ENCODE results near the gene FGD2. TPM values are rescaled to one million over a fixed set of nuclear protein-coding genes. Genes with fewer than 3 reads are reported as not detected.

FGD2 gene
- total and polyA plus RNA-seq, 2 donors (not counting 3 experiments of a cell fraction or from before 2014, with no cell fraction given), result not detected

- Histone ChIP-seq H3K27me3 (ENCODE audit: control insufficient read depth in 2 of 2, insufficient read depth in 2 of 2, low read length in 2 of 2) (peaks cover 0 to 4% of the 10 kb centered on the region in 2 experiments), H3K4me1 (ENCODE audit: control insufficient read depth, extremely low read depth, insufficient read depth, low read length) (no peaks in the 10 kb centered on the region), H3K4me2 (ENCODE audit: insufficient read depth, low read length) (no peak overlapping the region), H3K9me3 (replicated peaks; ENCODE audit: control insufficient read depth, insufficient read depth, low read length) (no peaks in the 10 kb centered on the region), H3K27ac (ENCODE audit: insufficient read depth, low read depth, low read length) (no peak overlapping the region), H3K9ac (replicated peaks; ENCODE audit: extremely low read depth, insufficient read depth, low read length) (no peak overlapping the region), H3K79me2 (ENCODE audit: control insufficient read depth, insufficient read depth, low read length) (no peaks in the 10 kb centered on the region), H2AFZ (ENCODE audit: low read depth, low read length) (no peak overlapping the region), H3K36me3 (ENCODE audit: control insufficient read depth in 2 of 2, extremely low read depth in 1 of 2, insufficient read depth in 2 of 2, low read length in 2 of 2) (no peaks in the 10 kb centered on the region), H3K4me3 (replicated peaks in 1 of 3; ENCODE audit: insufficient read depth in 1 of 3, low read depth in 1 of 3, low read length in 3 of 3) (no peak overlapping the region), H4K20me1 (replicated peaks; ENCODE audit: control insufficient read depth, extremely low read depth, insufficient read depth, low read length) (no peaks in the 10 kb centered on the region), H3K9me1 (replicated peaks; ENCODE audit: control insufficient read depth, extremely low read depth, insufficient read depth, low read length) (no peaks in the 10 kb centered on the region)
- dilution Hi-C loops (cut with MboI; ENCODE audit: extremely low pct_ligation_motif_present, low sequenced_read_pairs) (no loop called here), intact Hi-C loops (cut with micrococcal nuclease) (no loop called here)
- FAIRE-seq, result no peak
- no peak for TF ChIP-seq MYC (IDR thresholded peaks at IDR 0.05; ENCODE audit: low read depth, low read length)
- no peak for TF ChIP-seq POLR2AphosphoS5 (IDR thresholded peaks at IDR 0.05; ENCODE audit: insufficient read depth, low read depth, low read length)
- no peak for TF ChIP-seq GATA2 (IDR thresholded peaks at IDR 0.05; ENCODE audit: insufficient read depth, insufficient read length, low read depth, low read length)
- no peak for TF ChIP-seq FOS (IDR thresholded peaks at IDR 0.05; ENCODE audit: borderline replicate concordance, insufficient read depth, low read length)
- no peak for TF ChIP-seq POLR2A (IDR thresholded peaks at IDR 0.05; ENCODE audit: low read depth, low read length)
- no peak for TF ChIP-seq CTCF (IDR thresholded peaks at IDR 0.05; ENCODE audit: extremely low read depth in 1 of 2, insufficient read depth in 1 of 2, low read depth in 1 of 2, low read length in 2 of 2)
- no peak for TF ChIP-seq JUN (IDR thresholded peaks at IDR 0.05; ENCODE audit: borderline replicate concordance, insufficient read depth, insufficient read length, low read depth)
- no peak for TF ChIP-seq EZH2 (IDR thresholded peaks at IDR 0.05; ENCODE audit: borderline replicate concordance, low read depth, low read length, severe bottlenecking)
- TF ChIP-seq MAX (IDR thresholded peaks at IDR 0.05; ENCODE audit: insufficient read depth, insufficient read length), result no peak
- no TSS peak for BruUV-seq (replicated peaks)
- ChIA-PET CTCF (interaction anchor here (1.0 kb wide), 1 partner anchor 10 kb away, joined by 5 read pairs; no protein-coding TSS in a partner anchor), POLR2A (no interaction called here)
- no peak for DNase-seq (ENCODE audit: low read depth, low spot score)
Observed at GRCh38 chr6:37041521-37041920, 36.1 kb downstream of the FGD2 start.

Measured in endothelial cell of umbilical vein (primary cell).